ENCODE data around the gene TMEM86A. TPM values are rescaled to one million over a fixed set of nuclear protein-coding genes. Genes with fewer than 3 reads are reported as not detected.

Gene TMEM86A
- total and polyA plus RNA-seq, 2 of the 13 experiments (the other 11 are each of a cell fraction or from before 2014, with no cell fraction given) = 0.03 to 0.07 TPM

- TF ChIP-seq ZNF639 (CRISPR knock-in tag; conservative IDR thresholded peaks at IDR 0.05) = no peak
- no peak for TF ChIP-seq ZNF670 (CRISPR knock-in tag; IDR thresholded peaks at IDR 0.05; ENCODE audit: borderline replicate concordance)
- 0 out of 2 replicates have a peak, but pooled peaks have one; percentile 32 for TF ChIP-seq SP4 (CRISPR knock-in tag; IDR thresholded peaks at IDR 0.05)
- TF ChIP-seq POLR2AphosphoS5 (IDR thresholded peaks at IDR 0.05; ENCODE audit: low read depth, low read length) = no peak
- no peak for TF ChIP-seq ZIK1 (CRISPR knock-in tag; IDR thresholded peaks at IDR 0.05; ENCODE audit: borderline replicate concordance, low read depth)
- TF ChIP-seq CREM (IDR thresholded peaks at IDR 0.05) = no peak
- no peak for TF ChIP-seq CREM (CRISPR knock-in tag; IDR thresholded peaks at IDR 0.05)
- TF ChIP-seq PHF20 (CRISPR knock-in tag; IDR thresholded peaks at IDR 0.05) = peak; percentile 34; the same call in 1 of the 2 replicates
- TF ChIP-seq ZNF235 (CRISPR knock-in tag; IDR thresholded peaks at IDR 0.05; ENCODE audit: borderline replicate concordance) = no peak
- no peak for TF ChIP-seq ZBTB8A (CRISPR knock-in tag; IDR thresholded peaks at IDR 0.05; ENCODE audit: borderline replicate concordance, low read depth)
- no peak for TF ChIP-seq ZNF124 (CRISPR knock-in tag; IDR thresholded peaks at IDR 0.05)
- no peak for TF ChIP-seq CHD4 (IDR thresholded peaks at IDR 0.05; ENCODE audit: borderline replicate concordance, low read length)
- no peak for TF ChIP-seq ZKSCAN8 (CRISPR knock-in tag; IDR thresholded peaks at IDR 0.05; ENCODE audit: borderline replicate concordance)
- TF ChIP-seq ASH2L (IDR thresholded peaks at IDR 0.05; ENCODE audit: insufficient read length, low read depth, low read length) = no peak
- peak; percentile 90 for TF ChIP-seq THRA (CRISPR knock-in tag; IDR thresholded peaks at IDR 0.05; ENCODE audit: borderline replicate concordance)
- TF ChIP-seq RBFOX2 (IDR thresholded peaks at IDR 0.05; ENCODE audit: low read depth, low read length) = 0 out of 2 replicates have a peak, but pooled peaks have one; percentile 34
- no peak for TF ChIP-seq HNRNPH1 (optimal IDR thresholded peaks at IDR 0.05; ENCODE audit: low read depth, low read length)
- no peak for TF ChIP-seq GATA4 (IDR thresholded peaks at IDR 0.05; ENCODE audit: borderline replicate concordance, low read depth)
Measured at GRCh38 chr11:18698341-18699268, at the start of gene TMEM86A (continued).
